ENCODE results near the gene SYF2. TPM values are rescaled to one million over a fixed set of nuclear protein-coding genes. Genes with fewer than 3 reads are reported as not detected.

The SYF2 gene
- total and polyA plus RNA-seq, 2 of the 13 experiments (the other 11 are each of a cell fraction or from before 2014, with no cell fraction given): 17.8 to 34.1 TPM

DNA sequence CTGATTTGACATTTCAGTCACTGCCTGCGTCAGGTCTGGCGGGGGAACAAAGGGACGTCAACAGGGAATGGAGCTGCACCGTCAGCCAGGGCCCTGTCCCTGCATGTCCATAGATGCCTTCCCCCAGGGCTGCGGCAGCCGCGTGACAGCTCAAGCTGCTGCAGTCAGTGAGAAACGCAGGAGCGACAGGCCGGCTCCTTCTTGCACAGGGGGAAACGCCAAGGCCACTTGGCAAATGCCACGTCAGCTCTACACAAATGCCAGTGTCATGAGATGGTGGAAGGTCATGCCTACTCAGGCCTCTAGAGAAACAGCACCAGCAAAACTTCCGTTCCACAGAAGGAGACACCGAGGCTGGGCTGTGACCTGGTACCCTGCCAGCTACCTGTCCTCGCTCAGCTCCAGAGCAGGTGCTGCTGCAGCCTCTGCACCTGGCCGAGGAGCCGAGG, 37.7 kb downstream of the SYF2 start:
- no peak overlapping the region for H3K4me3 ChIP-seq (replicated peaks in 1 of 3; ENCODE audit: insufficient read depth in 1 of 3, low read depth in 2 of 3, low read length in 3 of 3)
- no peak overlapping the region for H3K9ac ChIP-seq (ENCODE audit: insufficient read depth, low read depth, low read length)
- H3K36me3 ChIP-seq (replicated peaks in 1 of 2; ENCODE audit: control insufficient read depth in 1 of 2, insufficient read depth in 2 of 2, low read length in 2 of 2): no peaks in the 10 kb centered on the region
- in situ Hi-C loops (cut with HindIII; ENCODE audit: extremely low pct_ligation_motif_present, low pct_unique_long_range_greater_than_20kb) (no loop called here), intact Hi-C loops (cut with micrococcal nuclease; ENCODE audit: unreplicated experiment) (no loop called here)
- no peak for TF ChIP-seq ATRX (CRISPR knock-in tag; IDR thresholded peaks at IDR 0.05; ENCODE audit: borderline replicate concordance)
- no peak for TF ChIP-seq SIN3A (IDR thresholded peaks at IDR 0.05; ENCODE audit: borderline replicate concordance, low read depth, low read length)
- TF ChIP-seq MAF1 (CRISPR knock-in tag; IDR thresholded peaks at IDR 0.05; ENCODE audit: borderline replicate concordance): no peak
- TF ChIP-seq ZNF556 (CRISPR knock-in tag; IDR thresholded peaks at IDR 0.05; ENCODE audit: borderline replicate concordance): no peak
- TF ChIP-seq ZNF839 (CRISPR knock-in tag; IDR thresholded peaks at IDR 0.05; ENCODE audit: borderline replicate concordance): no peak
- TF ChIP-seq, protein P1, sequence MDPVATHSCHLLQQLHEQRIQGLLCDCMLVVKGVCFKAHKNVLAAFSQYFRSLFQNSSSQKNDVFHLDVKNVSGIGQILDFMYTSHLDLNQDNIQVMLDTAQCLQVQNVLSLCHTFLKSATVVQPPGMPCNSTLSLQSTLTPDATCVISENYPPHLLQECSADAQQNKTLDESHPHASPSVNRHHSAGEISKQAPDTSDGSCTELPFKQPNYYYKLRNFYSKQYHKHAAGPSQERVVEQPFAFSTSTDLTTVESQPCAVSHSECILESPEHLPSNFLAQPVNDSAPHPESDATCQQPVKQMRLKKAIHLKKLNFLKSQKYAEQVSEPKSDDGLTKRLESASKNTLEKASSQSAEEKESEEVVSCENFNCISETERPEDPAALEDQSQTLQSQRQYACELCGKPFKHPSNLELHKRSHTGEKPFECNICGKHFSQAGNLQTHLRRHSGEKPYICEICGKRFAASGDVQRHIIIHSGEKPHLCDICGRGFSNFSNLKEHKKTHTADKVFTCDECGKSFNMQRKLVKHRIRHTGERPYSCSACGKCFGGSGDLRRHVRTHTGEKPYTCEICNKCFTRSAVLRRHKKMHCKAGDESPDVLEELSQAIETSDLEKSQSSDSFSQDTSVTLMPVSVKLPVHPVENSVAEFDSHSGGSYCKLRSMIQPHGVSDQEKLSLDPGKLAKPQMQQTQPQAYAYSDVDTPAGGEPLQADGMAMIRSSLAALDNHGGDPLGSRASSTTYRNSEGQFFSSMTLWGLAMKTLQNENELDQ (CRISPR knock-in tag; IDR thresholded peaks at IDR 0.05; ENCODE audit: borderline replicate concordance): no peak
- TF ChIP-seq SYNCRIP (IDR thresholded peaks at IDR 0.05; ENCODE audit: insufficient read depth, low read depth, low read length): no peak
- no peak for TF ChIP-seq SALL2 (CRISPR knock-in tag; IDR thresholded peaks at IDR 0.05)
- no peak for TF ChIP-seq RFX3 (CRISPR knock-in tag; IDR thresholded peaks at IDR 0.05)
- no peak for TF ChIP-seq CAMTA2 (CRISPR knock-in tag; IDR thresholded peaks at IDR 0.05; ENCODE audit: borderline replicate concordance)
- no peaks in the 10 kb centered on the region for H3K9me3 ChIP-seq (ENCODE audit: low read length)
- ATAC-seq (no peak), DNase-seq (ENCODE audit: low spot score) (no peak), FAIRE-seq (no peak)
- no peak overlapping the region for H3K4me2 ChIP-seq (ENCODE audit: low read depth, low read length)
- H3K79me2 ChIP-seq (ENCODE audit: insufficient read depth, low read length): no peaks in the 10 kb centered on the region
- H4K20me1 ChIP-seq (ENCODE audit: insufficient read depth, low read length): no peaks in the 10 kb centered on the region
- no TSS peak for BruUV-seq (replicated peaks)
- no peaks in the 10 kb centered on the region for H3K27me3 ChIP-seq (ENCODE audit: control insufficient read depth in 1 of 2, insufficient read depth in 2 of 2, low read length in 2 of 2)
- ChIA-PET POLR2A (interaction anchor here (2.0 kb wide), 1 partner anchor 27 kb away, joined by 13 read pairs; no protein-coding TSS in a partner anchor), CTCF (ENCODE audit: low intra/inter-chr PET ratio, low total read pairs) (no interaction called here)
- peaks cover 74% of the 10 kb centered on the region for H3K4me1 ChIP-seq (ENCODE audit: insufficient read depth, low read length)
- no peak overlapping the region for H2AFZ ChIP-seq (ENCODE audit: low read length)
- 85% methylated on average over 11 of the region's 17 CpGs for WGBS (ENCODE audit: low lambda C conversion rate)
- H3K27ac ChIP-seq (ENCODE audit: extremely low read length, insufficient read depth, low read length): no peak overlapping the region

Measured in HepG2 (cell line).